Bone marrow (tissue), 2 donors: ENCODE measurements around the gene OR6N1.

Experiments used
- DNase-seq, 2 donors: peaks; one replicate each; lab custom pipeline; 2025; lab: John Stamatoyannopoulos, UW

Gene OR6N1

GRCh38 chr1:158771950-158772866 is at the start of gene OR6N1:
Gene OR6N1, minus strand, starts transcription at chr1:158772195. Its CDS starts 5,513 bp downstream, at chr1:158766682.
- no peak for DNase-seq

- no peak for DNase-seq
Observed at GRCh38 chr1:158821723-158822122, 49.7 kb upstream of the OR6N1 start.

- peak in 1 of 2 donors; percentile 82 for DNase-seq
Observed at GRCh38 chr1:158819461-158820443, 47.8 kb upstream of the OR6N1 start.

- DNase-seq, result peak in 1 of 2 donors; percentile 34
Observed at GRCh38 chr1:158818975-158819431, 47.0 kb upstream of the OR6N1 start.

GRCh38 chr1:158818560-158818959 is 46.6 kb upstream of the OR6N1 start:
- peak in 1 of 2 donors; percentile 63 for DNase-seq

- DNase-seq, result no peak
Observed at GRCh38 chr1:158814970-158815369, 43.0 kb upstream of the OR6N1 start.

- no peak for DNase-seq
Observed at GRCh38 chr1:158813164-158813563, 41.2 kb upstream of the OR6N1 start.

- no peak for DNase-seq
Observed at GRCh38 chr1:158812336-158812735, 40.3 kb upstream of the OR6N1 start.

- DNase-seq, result no peak
Observed at GRCh38 chr1:158810311-158810710, 38.3 kb upstream of the OR6N1 start.

GRCh38 chr1:158809862-158810261 is 37.9 kb upstream of the OR6N1 start:
- no peak for DNase-seq

- DNase-seq, result no peak
Observed at GRCh38 chr1:158809256-158809655, 37.3 kb upstream of the OR6N1 start.

GRCh38 chr1:158806916-158807536 is 35.0 kb upstream of the OR6N1 start:
- DNase-seq, result no peak

GRCh38 chr1:158803678-158804077 is 31.7 kb upstream of the OR6N1 start:
- no peak for DNase-seq

GRCh38 chr1:158801396-158801795 is 29.4 kb upstream of the OR6N1 start:
- no peak for DNase-seq

GRCh38 chr1:158800526-158800925 is 28.5 kb upstream of the OR6N1 start:
- no peak for DNase-seq

- DNase-seq, result no peak
Observed at GRCh38 chr1:158799689-158800088, 27.7 kb upstream of the OR6N1 start.

- no peak for DNase-seq
Observed at GRCh38 chr1:158798531-158798930, 26.5 kb upstream of the OR6N1 start.

GRCh38 chr1:158794247-158794646 is 22.3 kb upstream of the OR6N1 start:
- no peak for DNase-seq

- no peak for DNase-seq
Observed at GRCh38 chr1:158793604-158794003, 21.6 kb upstream of the OR6N1 start.

- no peak for DNase-seq
Observed at GRCh38 chr1:158781104-158781503, 9.1 kb upstream of the OR6N1 start, which contains the start of gene OR6N2. Gene OR6N2, minus strand, starts transcription at chr1:158781204. Its CDS starts 3,569 bp downstream, at chr1:158777635.

- no peak for DNase-seq
Observed at GRCh38 chr1:158754420-158754819, 17.6 kb downstream of the OR6N1 start, which contains the start of gene OR6K6. Gene OR6K6, plus strand, starts transcription at chr1:158754720. Its CDS starts 168 bp downstream, at chr1:158754888.
